NCI-H1930 (cell line): ENCODE data around the gene RARS1.

Experiments used
- DNase-seq, 2 experiments: peaks; one replicate each; lab custom pipeline; 2025; lab: John Stamatoyannopoulos, UW

Gene RARS1

GRCh38 chr5:168486136-168486879 is at the start of gene RARS1:
Gene RARS1, plus strand, starts transcription at chr5:168486471. Its CDS starts 28 bp downstream, at chr5:168486499.
- DNase-seq: peak; percentile 57 to 70

GRCh38 chr5:168438349-168438748 is 47.9 kb upstream of the RARS1 start:
- no peak for DNase-seq

GRCh38 chr5:168443533-168443932 is 42.7 kb upstream of the RARS1 start:
- no peak for DNase-seq

- DNase-seq: no peak
These were observed 42.1 kb upstream of the RARS1 start for GRCh38 chr5:168443950-168444700.

- no peak for DNase-seq
These were observed 39.2 kb upstream of the RARS1 start for GRCh38 chr5:168446983-168447619.

- DNase-seq: no peak
These were observed 38.5 kb upstream of the RARS1 start for GRCh38 chr5:168447808-168448207.

GRCh38 chr5:168449166-168449565 is 37.1 kb upstream of the RARS1 start:
- DNase-seq: no peak

GRCh38 chr5:168451565-168451964 is 34.7 kb upstream of the RARS1 start:
- DNase-seq: no peak

- DNase-seq: no peak
These were observed 31.1 kb upstream of the RARS1 start for GRCh38 chr5:168455201-168455600.

GRCh38 chr5:168457542-168457941 is 28.7 kb upstream of the RARS1 start:
- DNase-seq: no peak

- no peak for DNase-seq
These were observed 25.7 kb upstream of the RARS1 start for GRCh38 chr5:168460606-168461005.

- no peak for DNase-seq
These were observed 23.2 kb upstream of the RARS1 start for GRCh38 chr5:168463081-168463480.

GRCh38 chr5:168464214-168464613 is 22.1 kb upstream of the RARS1 start:
- DNase-seq: no peak

- no peak for DNase-seq
These were observed 21.6 kb upstream of the RARS1 start for GRCh38 chr5:168464641-168465040.

GRCh38 chr5:168467755-168468330 is 18.4 kb upstream of the RARS1 start:
- DNase-seq: no peak

- DNase-seq: no peak
These were observed 17.4 kb upstream of the RARS1 start for GRCh38 chr5:168468836-168469235.

GRCh38 chr5:168469816-168470215 is 16.5 kb upstream of the RARS1 start:
- no peak for DNase-seq

- DNase-seq: no peak
These were observed 14.5 kb upstream of the RARS1 start for GRCh38 chr5:168471785-168472184.

GRCh38 chr5:168472329-168472728 is 13.9 kb upstream of the RARS1 start:
- DNase-seq: no peak

GRCh38 chr5:168474319-168474718 is 12.0 kb upstream of the RARS1 start:
- no peak for DNase-seq

GRCh38 chr5:168477060-168477459 is 9.2 kb upstream of the RARS1 start:
- DNase-seq: no peak

GRCh38 chr5:168479166-168479565 is 7.1 kb upstream of the RARS1 start:
- DNase-seq: no peak

- no peak for DNase-seq
These were observed 5.7 kb upstream of the RARS1 start for GRCh38 chr5:168480601-168481000.
